Measurements from ENCODE around the gene SLC16A5.
"Not testable (repeated sequence)": the region's sequence is repeated elsewhere in the genome, so short reads cannot be mapped to it uniquely, and the experiment has no call there.

Gene SLC16A5, protein sequence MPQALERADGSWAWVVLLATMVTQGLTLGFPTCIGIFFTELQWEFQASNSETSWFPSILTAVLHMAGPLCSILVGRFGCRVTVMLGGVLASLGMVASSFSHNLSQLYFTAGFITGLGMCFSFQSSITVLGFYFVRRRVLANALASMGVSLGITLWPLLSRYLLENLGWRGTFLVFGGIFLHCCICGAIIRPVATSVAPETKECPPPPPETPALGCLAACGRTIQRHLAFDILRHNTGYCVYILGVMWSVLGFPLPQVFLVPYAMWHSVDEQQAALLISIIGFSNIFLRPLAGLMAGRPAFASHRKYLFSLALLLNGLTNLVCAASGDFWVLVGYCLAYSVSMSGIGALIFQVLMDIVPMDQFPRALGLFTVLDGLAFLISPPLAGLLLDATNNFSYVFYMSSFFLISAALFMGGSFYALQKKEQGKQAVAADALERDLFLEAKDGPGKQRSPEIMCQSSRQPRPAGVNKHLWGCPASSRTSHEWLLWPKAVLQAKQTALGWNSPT
- 5.7 to 8.7 (median 8.7) reads per million in 3 donors for total RNA-seq

DNA sequence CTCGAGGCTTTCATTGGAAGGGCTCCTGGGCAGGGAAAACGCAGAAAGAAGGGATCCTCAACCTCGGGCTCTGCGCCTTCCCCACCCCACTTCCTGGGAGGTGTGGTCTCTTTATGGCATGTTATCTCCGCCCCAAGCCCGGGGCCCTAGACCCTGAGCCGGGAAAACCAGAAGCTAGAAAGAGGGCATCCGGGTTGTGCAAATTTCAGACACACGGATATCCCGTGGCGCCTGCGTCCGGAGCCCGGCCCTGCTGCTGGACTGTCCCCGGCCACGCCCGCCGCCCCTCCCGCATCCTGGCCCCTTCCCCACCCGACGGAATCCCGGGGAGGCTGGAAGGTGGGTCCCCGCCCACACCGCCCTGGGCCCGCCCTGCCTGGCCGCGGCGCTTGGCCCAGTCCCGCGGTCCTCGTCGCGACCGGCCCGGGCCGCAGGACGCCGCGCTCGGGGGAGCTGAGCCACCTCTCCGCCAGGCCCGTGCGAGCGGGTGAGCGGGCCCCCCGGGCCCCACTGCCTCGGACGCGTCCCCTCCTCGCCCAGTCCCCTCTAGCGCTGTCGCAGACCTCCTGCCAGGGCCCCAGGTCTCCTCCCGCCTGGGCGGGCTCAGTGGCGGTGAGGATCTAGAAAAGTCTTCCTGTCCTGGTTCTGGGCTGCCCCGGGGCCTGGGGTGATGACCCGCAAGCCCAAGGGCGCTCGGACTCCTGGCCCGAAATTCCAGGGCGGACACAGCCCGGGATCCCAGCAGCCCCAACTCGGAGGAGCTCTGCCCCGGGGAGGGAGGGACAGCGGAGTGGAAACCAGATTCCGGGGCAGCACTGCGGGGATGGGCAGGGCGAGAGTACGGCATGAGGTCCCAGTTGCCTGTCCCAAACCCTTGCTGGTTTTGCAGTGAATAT is at the start of gene SLC16A5:
Gene SLC16A5, plus strand, starts transcription at position 397 of the 896 bp plus-strand sequence. CDS start 5,683 bp downstream, outside the sequence.
- Histone ChIP-seq H3K36me3 (ENCODE audit: control insufficient read depth, insufficient read depth, low read length) (no peaks in the 10 kb centered on the region), H3K4me1 (ENCODE audit: control insufficient read depth, insufficient read depth, low read length, poor library complexity, severe bottlenecking) (peaks cover 10% of the 10 kb centered on the region), H3K4me3 (ENCODE audit: insufficient read depth, low read depth, low read length, poor library complexity, severe bottlenecking) (peak within 1 kb of the TSS; percentile 70), H3K27ac (ENCODE audit: insufficient read depth, low read length, poor library complexity, severe bottlenecking) (peak within 1 kb of the TSS; percentile 58), H3K27me3 (replicated peaks; ENCODE audit: control insufficient read depth, insufficient read depth, low read length, poor library complexity, severe bottlenecking) (no peaks in the 10 kb centered on the region), H3K9me3 (ENCODE audit: control insufficient read depth, low read length) (no peaks in the 10 kb centered on the region)
- DNase-seq = peak in 2 of 3 donors; percentile 16 to 25

DNA sequence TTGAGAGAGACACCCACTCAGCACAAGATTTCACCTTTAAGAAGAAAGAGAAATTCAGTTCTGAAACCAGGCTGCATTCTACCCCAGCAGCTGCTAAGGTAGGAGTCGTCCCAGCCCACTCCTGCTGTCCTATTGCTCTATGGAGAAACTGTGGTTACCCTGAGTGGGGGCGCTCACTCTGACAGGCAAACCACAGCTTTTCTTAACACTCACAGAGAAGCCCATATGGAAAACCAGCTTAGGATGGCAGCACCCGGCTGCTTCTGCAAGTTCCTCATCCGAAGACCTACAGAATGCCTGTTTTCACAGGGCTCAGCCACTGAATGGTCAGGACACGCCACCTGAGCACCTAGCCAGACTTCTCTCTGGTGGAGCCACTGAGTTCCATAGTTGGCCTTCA is 48.5 kb upstream of the SLC16A5 start:
- Histone ChIP-seq H3K27me3 (replicated peaks; ENCODE audit: control insufficient read depth, insufficient read depth, low read length, poor library complexity, severe bottlenecking) (no peaks in the 10 kb centered on the region), H3K4me1 (ENCODE audit: control insufficient read depth, insufficient read depth, low read length, poor library complexity, severe bottlenecking) (peaks cover 26% of the 10 kb centered on the region), H3K36me3 (ENCODE audit: control insufficient read depth, insufficient read depth, low read length) (peaks cover 40% of the 10 kb centered on the region), H3K4me3 (ENCODE audit: insufficient read depth, low read depth, low read length, poor library complexity, severe bottlenecking) (no peak overlapping the region), H3K9me3 (ENCODE audit: control insufficient read depth, low read length) (no peaks in the 10 kb centered on the region), H3K27ac (ENCODE audit: insufficient read depth, low read length, poor library complexity, severe bottlenecking) (no peak overlapping the region)
- DNase-seq = no peak

- peaks cover 5% of the 10 kb centered on the region for H3K4me1 ChIP-seq (ENCODE audit: control insufficient read depth, insufficient read depth, low read length, poor library complexity, severe bottlenecking)
Observed at GRCh38 chr17:75041656-75042280, 46.0 kb upstream of the SLC16A5 start.

DNA sequence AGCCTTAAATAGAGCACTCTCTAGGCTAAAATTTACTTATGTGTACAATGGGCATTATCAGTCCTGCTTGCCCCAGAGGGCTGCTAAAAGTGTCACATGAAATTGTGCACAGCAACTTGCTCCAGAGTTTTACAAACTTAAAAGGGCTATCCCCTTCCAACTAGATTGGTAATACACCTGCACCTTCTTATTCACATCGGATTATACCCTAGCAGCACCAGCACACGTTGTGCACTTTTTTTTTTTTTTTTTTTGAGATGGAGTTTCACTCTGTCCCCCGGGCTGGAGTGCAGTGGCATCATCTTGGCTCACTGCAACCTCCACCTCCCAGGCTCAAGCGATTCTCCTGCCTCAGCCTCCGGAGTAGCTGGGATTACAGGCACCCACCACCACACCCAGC is 44.0 kb upstream of the SLC16A5 start:
- not testable (repeated sequence) for DNase-seq; H3K27ac ChIP-seq (ENCODE audit: insufficient read depth, low read length, poor library complexity, severe bottlenecking); H3K4me1 ChIP-seq (ENCODE audit: control insufficient read depth, insufficient read depth, low read length, poor library complexity, severe bottlenecking); H3K27me3 ChIP-seq (replicated peaks; ENCODE audit: control insufficient read depth, insufficient read depth, low read length, poor library complexity, severe bottlenecking); H3K4me3 ChIP-seq (ENCODE audit: insufficient read depth, low read depth, low read length, poor library complexity, severe bottlenecking); H3K9me3 ChIP-seq (ENCODE audit: control insufficient read depth, low read length)
- H3K36me3 ChIP-seq (ENCODE audit: control insufficient read depth, insufficient read depth, low read length) = peaks cover 34% of the 10 kb centered on the region

More at GRCh38 chr17:75041656-75042280, 46.0 kb upstream of the SLC16A5 start:
- peaks cover 40% of the 10 kb centered on the region for H3K36me3 ChIP-seq (ENCODE audit: control insufficient read depth, insufficient read depth, low read length)
- no peak overlapping the region for H3K27ac ChIP-seq (ENCODE audit: insufficient read depth, low read length, poor library complexity, severe bottlenecking)
- H3K4me3 ChIP-seq (ENCODE audit: insufficient read depth, low read depth, low read length, poor library complexity, severe bottlenecking) = no peak overlapping the region
- no peaks in the 10 kb centered on the region for H3K9me3 ChIP-seq (ENCODE audit: control insufficient read depth, low read length)
- no peak for DNase-seq
- H3K27me3 ChIP-seq (replicated peaks; ENCODE audit: control insufficient read depth, insufficient read depth, low read length, poor library complexity, severe bottlenecking) = no peaks in the 10 kb centered on the region

DNA sequence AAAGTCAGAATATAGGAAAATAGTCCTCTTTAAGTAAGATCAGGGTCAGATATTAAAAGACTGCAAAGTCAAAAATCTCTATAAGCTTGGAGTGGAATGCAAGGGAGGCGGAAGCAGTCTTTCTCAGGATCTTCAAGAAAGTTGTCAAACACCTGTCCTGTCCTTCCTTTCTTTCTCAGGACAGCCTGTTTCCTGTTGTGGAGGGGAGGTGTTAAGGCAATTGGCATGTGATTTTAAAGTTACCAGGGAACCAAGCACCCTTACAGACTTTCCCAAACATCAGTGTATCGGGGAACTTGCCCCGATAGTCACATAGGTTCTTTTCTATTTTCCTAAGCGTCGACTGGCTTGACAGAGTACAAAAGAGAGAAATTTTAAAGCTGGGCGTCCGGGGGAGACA is 43.0 kb upstream of the SLC16A5 start:
- Histone ChIP-seq H3K36me3 (ENCODE audit: control insufficient read depth, insufficient read depth, low read length) (peaks cover 25% of the 10 kb centered on the region), H3K9me3 (ENCODE audit: control insufficient read depth, low read length) (no peaks in the 10 kb centered on the region), H3K4me1 (ENCODE audit: control insufficient read depth, insufficient read depth, low read length, poor library complexity, severe bottlenecking) (peaks cover 10% of the 10 kb centered on the region), H3K27me3 (replicated peaks; ENCODE audit: control insufficient read depth, insufficient read depth, low read length, poor library complexity, severe bottlenecking) (no peaks in the 10 kb centered on the region), H3K4me3 (ENCODE audit: insufficient read depth, low read depth, low read length, poor library complexity, severe bottlenecking) (no peak overlapping the region), H3K27ac (ENCODE audit: insufficient read depth, low read length, poor library complexity, severe bottlenecking) (no peak overlapping the region)
- DNase-seq = no peak

DNA sequence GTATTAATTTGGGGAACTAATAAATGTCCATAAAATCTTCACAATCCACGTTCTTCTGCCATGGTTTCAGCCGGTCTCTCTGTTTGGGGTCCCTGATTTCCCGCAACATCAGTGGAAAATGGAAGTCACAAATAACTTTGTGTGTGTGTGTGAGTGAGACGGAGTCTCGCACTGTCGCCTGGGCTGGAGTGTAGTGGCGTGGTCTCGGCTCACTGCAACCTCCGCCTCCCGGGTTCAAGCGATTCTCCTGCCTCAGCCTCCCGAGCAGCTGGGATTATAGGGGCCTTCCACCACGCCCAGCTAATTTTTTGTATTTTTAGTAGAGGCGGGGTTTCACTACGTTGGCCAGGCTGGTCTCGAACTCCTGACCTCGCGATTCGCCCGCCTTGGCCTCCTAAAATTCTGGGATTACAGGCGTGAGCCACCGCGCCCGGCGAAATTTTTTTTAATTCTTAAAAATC is 41.8 kb upstream of the SLC16A5 start:
- DNase-seq; H3K9me3 ChIP-seq (ENCODE audit: control insufficient read depth, low read length); H3K27me3 ChIP-seq (replicated peaks; ENCODE audit: control insufficient read depth, insufficient read depth, low read length, poor library complexity, severe bottlenecking); H3K4me1 ChIP-seq (ENCODE audit: control insufficient read depth, insufficient read depth, low read length, poor library complexity, severe bottlenecking): not testable (repeated sequence)
- peak overlapping the region; percentile 87 for H3K27ac ChIP-seq (ENCODE audit: insufficient read depth, low read length, poor library complexity, severe bottlenecking)
- peaks cover 12% of the 10 kb centered on the region for H3K36me3 ChIP-seq (ENCODE audit: control insufficient read depth, insufficient read depth, low read length)
- H3K4me3 ChIP-seq (ENCODE audit: insufficient read depth, low read depth, low read length, poor library complexity, severe bottlenecking) = peak overlapping the region; percentile 100

DNA sequence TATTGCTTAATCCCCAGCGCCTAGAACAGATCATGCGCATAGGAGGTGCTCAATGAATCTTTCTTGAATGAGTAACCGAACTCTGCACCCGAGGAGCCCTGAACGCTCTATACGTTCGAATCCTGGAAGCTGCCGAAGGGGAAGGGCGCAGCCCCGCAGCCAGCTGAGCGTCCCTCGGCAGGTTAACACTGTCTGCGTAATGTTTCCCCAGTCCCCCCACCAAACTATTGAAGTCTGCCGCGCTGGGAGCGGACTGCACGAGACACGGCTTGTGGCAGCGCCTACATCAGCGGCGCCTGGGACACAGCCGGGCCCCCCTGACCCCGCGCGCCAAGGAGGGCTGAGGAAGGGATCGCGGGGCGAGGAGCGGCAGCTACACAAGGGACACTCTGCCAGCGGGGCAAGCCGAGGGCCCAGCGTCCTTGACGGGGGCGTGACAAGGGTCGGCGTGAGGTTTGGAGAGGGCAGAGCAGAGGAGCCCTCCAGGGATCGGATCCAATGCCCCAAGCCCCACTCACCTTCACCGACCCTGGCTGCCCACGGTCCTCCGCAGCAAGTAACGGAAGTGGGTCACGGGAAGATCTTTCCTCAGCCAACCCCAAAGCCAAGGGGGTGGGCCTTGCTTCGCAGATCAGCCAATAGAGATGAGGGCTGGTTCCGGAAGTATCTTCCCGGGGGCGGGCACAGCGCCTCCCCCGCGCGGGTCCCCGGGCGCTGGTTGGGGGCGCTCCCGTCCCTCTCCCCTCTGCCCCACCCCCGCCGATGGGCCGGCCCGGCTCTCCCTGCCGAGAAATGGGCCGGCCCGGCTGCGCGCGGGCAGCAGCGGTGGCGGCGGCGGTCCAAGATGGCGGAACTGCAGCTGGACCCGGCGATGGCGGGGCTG is 41.1 kb upstream of the SLC16A5 start, which contains the start of the genes ATP5PD and KCTD2:
Gene ATP5PD, minus strand, starts transcription at position 563 of the 883 bp plus-strand sequence. CDS start 4,319 bp downstream, outside the sequence.
Gene KCTD2, plus strand, starts transcription at position 819 of the 883 bp plus-strand sequence. Its CDS starts 26 bp downstream, at position 845.
- Histone ChIP-seq H3K4me3 (ENCODE audit: insufficient read depth, low read depth, low read length, poor library complexity, severe bottlenecking) (peak within 1 kb of the TSS; percentile 100), H3K36me3 (ENCODE audit: control insufficient read depth, insufficient read depth, low read length) (peaks cover 9% of the 10 kb centered on the region), H3K27ac (ENCODE audit: insufficient read depth, low read length, poor library complexity, severe bottlenecking) (peak within 1 kb of the TSS; percentile 87), H3K27me3 (replicated peaks; ENCODE audit: control insufficient read depth, insufficient read depth, low read length, poor library complexity, severe bottlenecking) (no peaks in the 10 kb centered on the region), H3K4me1 (ENCODE audit: control insufficient read depth, insufficient read depth, low read length, poor library complexity, severe bottlenecking) (peaks cover 10% of the 10 kb centered on the region), H3K9me3 (ENCODE audit: control insufficient read depth, low read length) (no peaks in the 10 kb centered on the region)
- DNase-seq = peak; percentile 88 to 92 (median 92)

DNA sequence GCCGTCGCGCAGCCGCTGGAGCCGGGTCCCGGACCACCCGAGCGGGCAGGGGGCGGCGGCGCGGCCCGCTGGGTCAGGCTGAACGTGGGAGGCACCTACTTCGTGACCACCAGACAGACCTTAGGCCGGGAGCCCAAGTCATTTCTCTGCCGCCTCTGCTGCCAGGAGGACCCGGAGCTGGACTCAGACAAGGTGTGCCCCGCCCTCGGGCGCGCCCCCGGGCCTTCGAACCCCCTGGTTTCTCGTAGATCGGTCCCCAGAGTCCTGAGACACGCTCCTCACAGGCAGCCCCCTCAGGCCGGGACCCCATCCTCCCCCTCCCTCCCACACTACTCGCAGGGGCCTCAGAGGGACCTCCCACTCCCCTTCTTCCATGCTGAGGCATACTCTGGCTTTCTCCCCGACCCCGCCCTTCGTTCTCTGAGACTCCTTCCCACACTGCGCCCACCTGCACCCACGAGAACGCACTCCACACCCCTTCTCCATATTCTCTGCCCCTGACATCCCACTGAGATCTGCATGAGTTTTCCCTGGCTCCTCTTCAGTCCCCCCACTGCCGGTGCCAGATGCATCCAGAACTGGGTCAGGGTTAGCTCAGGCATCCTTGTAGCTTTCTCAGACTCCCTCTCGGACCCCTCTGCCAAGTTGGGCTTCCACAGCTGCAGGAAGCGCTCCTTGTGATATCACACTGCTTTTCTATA is 40.2 kb upstream of the SLC16A5 start:
- H3K36me3 ChIP-seq (ENCODE audit: control insufficient read depth, insufficient read depth, low read length) = peaks cover 8% of the 10 kb centered on the region
- H3K27ac ChIP-seq (ENCODE audit: insufficient read depth, low read length, poor library complexity, severe bottlenecking) = peak overlapping the region; percentile 58
- H3K27me3 ChIP-seq (replicated peaks; ENCODE audit: control insufficient read depth, insufficient read depth, low read length, poor library complexity, severe bottlenecking) = no peaks in the 10 kb centered on the region
- peaks cover 10% of the 10 kb centered on the region for H3K4me1 ChIP-seq (ENCODE audit: control insufficient read depth, insufficient read depth, low read length, poor library complexity, severe bottlenecking)
- H3K9me3 ChIP-seq (ENCODE audit: control insufficient read depth, low read length) = no peaks in the 10 kb centered on the region
- H3K4me3 ChIP-seq (ENCODE audit: insufficient read depth, low read depth, low read length, poor library complexity, severe bottlenecking) = peak overlapping the region; percentile 100
- DNase-seq = no peak

Measured in effector memory CD4-positive, alpha-beta T cell (primary cell).